Amniotic epithelial cell (primary cell): ENCODE measurements around the gene DTHD1.

Experiments
- DNase-seq: peaks from one replicate; pipeline ENCODE4 v3.0.0-alpha.2; 2010; ENCODE audit warnings: low read depth

DTHD1 gene

GRCh38 chr4:36316607-36317006 lies 35.2 kb downstream of the DTHD1 start:
- peak; percentile 64 for DNase-seq

GRCh38 chr4:36317721-36318120 lies 36.3 kb downstream of the DTHD1 start:
- DNase-seq: peak; percentile 44

- no peak for DNase-seq
Measured at GRCh38 chr4:36320117-36320896, 38.9 kb downstream of the DTHD1 start.

GRCh38 chr4:36321176-36321575 lies 39.8 kb downstream of the DTHD1 start:
- peak; percentile 46 for DNase-seq

- DNase-seq: no peak
Measured at GRCh38 chr4:36322921-36323354, 41.5 kb downstream of the DTHD1 start.

- no peak for DNase-seq
Measured at GRCh38 chr4:36323816-36324419, 42.5 kb downstream of the DTHD1 start.

- DNase-seq: no peak
Measured at GRCh38 chr4:36324808-36325207, 43.4 kb downstream of the DTHD1 start.

GRCh38 chr4:36325499-36325898 lies 44.1 kb downstream of the DTHD1 start:
- no peak for DNase-seq

GRCh38 chr4:36325926-36326325 lies 44.5 kb downstream of the DTHD1 start:
- no peak for DNase-seq

- DNase-seq: no peak
Measured at GRCh38 chr4:36326476-36327029, 45.1 kb downstream of the DTHD1 start.

- no peak for DNase-seq
Measured at GRCh38 chr4:36327400-36327799, 46.0 kb downstream of the DTHD1 start.

- DNase-seq: no peak
Measured at GRCh38 chr4:36328130-36328529, 46.7 kb downstream of the DTHD1 start.

GRCh38 chr4:36329228-36329627 lies 47.8 kb downstream of the DTHD1 start:
- no peak for DNase-seq

- DNase-seq: no peak
Measured at GRCh38 chr4:36330796-36331195, 49.4 kb downstream of the DTHD1 start.

GRCh38 chr4:36332023-36332781 lies 50.8 kb downstream of the DTHD1 start:
- DNase-seq: no peak

- no peak for DNase-seq
Measured at GRCh38 chr4:36332782-36333131, 51.3 kb downstream of the DTHD1 start.

GRCh38 chr4:36333303-36333877 lies 52.0 kb downstream of the DTHD1 start:
- DNase-seq: no peak

GRCh38 chr4:36337665-36338185 lies 56.3 kb downstream of the DTHD1 start:
- DNase-seq: no peak

GRCh38 chr4:36338973-36339372 lies 57.6 kb downstream of the DTHD1 start:
- DNase-seq: no peak

GRCh38 chr4:36341936-36342335 lies 60.5 kb downstream of the DTHD1 start:
- DNase-seq: no peak

- DNase-seq: no peak
Measured at GRCh38 chr4:36343501-36344175, 62.2 kb downstream of the DTHD1 start.
